A549 (cell line): ENCODE measurements around the gene BLACAT1. TPM values are rescaled to one million over a fixed set of nuclear protein-coding genes. Genes with fewer than 3 reads are reported as not detected.

Experiments
- ATAC-seq, 2 experiments: fragments of 200-7000 bp in 1 of 2; fragments of >200 bp in 1 of 2; cut with Nextera tagmentation in 1 of 2; cut with Tn5 transposase in 1 of 2; 3 replicates each; pipeline versions ENCODE4 v1.8.0 to v1.9.1; 2018 to 2020; ENCODE audit warnings: mild to moderate bottlenecking in 1 of 2, moderate library complexity in 1 of 2
- CTCF ChIA-PET: fragments of 300-600 bp; sonication (Branson Sonifier 250); formaldehyde crosslinking; extraction: SDS; loops from one replicate; lab custom pipeline; 2021; ENCODE audit warnings: antibody characterized with exemption, inconsistent platforms; lab: Yijun Ruan, JAX
- POLR2A ChIA-PET: fragments of 350-600 bp; formaldehyde crosslinking; extraction: SDS; loops from one replicate; lab custom pipeline; 2021; ENCODE audit warnings: antibody characterized with exemption, inconsistent platforms; lab: Yijun Ruan, JAX
- DNase-seq, 2 experiments: peaks; one replicate each; pipeline versions ENCODE4 v3.0.0 to v3.0.0-alpha.2; 2011 to 2016; ENCODE audit warnings: low read depth in 1 of 2, low spot score in 1 of 2
- FAIRE-seq: peaks from 2 replicates; lab custom pipeline; 2011; peaks lifted over from hg19 to GRCh38; lab: Jason Lieb, UNC
- H3K27ac ChIP-seq, 2 experiments: fragments of >200 bp; sonication (Bioruptor Twin); formaldehyde crosslinking; 3 replicates each; pipeline ENCODE4 v1.5.1; 2016 to 2017
- H3K4me1 ChIP-seq: fragments of >200 bp; sonication (Bioruptor Twin); formaldehyde crosslinking; 3 replicates; pipeline ENCODE4 v1.6.1; 2016
- H3K4me2 ChIP-seq: fragments of >200 bp; sonication (Bioruptor Twin); formaldehyde crosslinking; 3 replicates; pipeline ENCODE4 v1.6.1; 2016
- H3K4me3 ChIP-seq: fragments of >200 bp; sonication (Bioruptor Twin); formaldehyde crosslinking; 3 replicates; pipeline ENCODE4 v1.5.1; 2016
- H3K9me3 ChIP-seq: fragments of >200 bp; sonication (Bioruptor Twin); formaldehyde crosslinking; 3 replicates; pipeline ENCODE4 v1.6.1; 2016
- BCL3 ChIP-seq: fragments of >200 bp; sonication (Bioruptor Twin); formaldehyde crosslinking; IDR thresholded peaks from 3 replicates; pipeline ENCODE4 v1.6.1; 2016
- BHLHE40 ChIP-seq: IDR thresholded peaks from 2 replicates; pipeline ENCODE4 v1.6.1; 2012; ENCODE audit warnings: low read depth, low read length, inconsistent platforms
- CBX8 ChIP-seq: fragments of 200-600 bp; sonication (generic); IDR thresholded peaks from 2 replicates; pipeline ENCODE4 v1.6.1; 2016
- CHD2 ChIP-seq: fragments of 150-350 bp; IDR thresholded peaks from 2 replicates; pipeline ENCODE4 v1.6.1; 2014; ENCODE audit warnings: low read length; ENCODE audit not compliant: partially characterized antibody
- EHMT2 ChIP-seq: fragments of 200-600 bp; sonication (generic); IDR thresholded peaks from 2 replicates; pipeline ENCODE4 v1.6.1; 2016; ENCODE audit warnings: antibody characterized with exemption, low read depth, mild to moderate bottlenecking, moderate library complexity
- EP300 ChIP-seq, 2 experiments: fragments of >200 bp; sonication (Bioruptor Twin); formaldehyde crosslinking; IDR thresholded peaks; 2 replicates in 1 of 2; 3 replicates in 1 of 2; pipeline ENCODE4 v1.6.1; 2016 to 2017
- FOSL2 ChIP-seq, 2 experiments: fragments of 450-650 bp in 1 of 2; fragments of >200 bp in 1 of 2; sonication (Bioruptor Twin) in 1 of 2; formaldehyde crosslinking; IDR thresholded peaks; 2 replicates each; pipeline versions ENCODE4 v1.5.0 to v1.6.1; 2016 to 2020; ENCODE audit warnings: mild to moderate bottlenecking in 1 of 2, moderate library complexity in 1 of 2
- GATA3 ChIP-seq: IDR thresholded peaks from 2 replicates; pipeline ENCODE4 v1.6.1; 2012; ENCODE audit warnings: borderline replicate concordance
- HDAC2 ChIP-seq: fragments of 200-600 bp; sonication (generic); IDR thresholded peaks from 2 replicates; pipeline ENCODE4 v1.6.1; 2016
- HEYL ChIP-seq: fragments of 250-450 bp; sonication (Bioruptor Pico); IDR thresholded peaks from 2 replicates; pipeline ENCODE4 v1.8.0; 2021; ENCODE audit warnings: mild to moderate bottlenecking, moderate library complexity
- HOXB5 ChIP-seq: fragments of 250-450 bp; sonication (Bioruptor Pico); IDR thresholded peaks from 2 replicates; pipeline ENCODE4 v1.5.0; 2020; ENCODE audit warnings: mild to moderate bottlenecking, moderate library complexity
- JUNB ChIP-seq: fragments of >200 bp; sonication (Bioruptor Twin); formaldehyde crosslinking; IDR thresholded peaks from 2 replicates; pipeline ENCODE4 v1.6.1; 2016
- MYC ChIP-seq: IDR thresholded peaks from 2 replicates; pipeline ENCODE4 v1.6.1; 2012; ENCODE audit warnings: mild to moderate bottlenecking, inconsistent platforms, low read length, improper control_type of control experiment, borderline replicate concordance
- NR3C1 ChIP-seq: fragments of >200 bp; sonication (Bioruptor Twin); formaldehyde crosslinking; IDR thresholded peaks from 3 replicates; pipeline ENCODE4 v1.6.1; 2017
- PHF8 ChIP-seq: fragments of 200-600 bp; sonication (generic); IDR thresholded peaks from 2 replicates; pipeline ENCODE4 v1.6.1; 2016; ENCODE audit warnings: low read depth, mild to moderate bottlenecking, antibody characterized with exemption, moderate library complexity, borderline replicate concordance
- POLR2A ChIP-seq: IDR thresholded peaks from 2 replicates; pipeline ENCODE4 v1.6.1; 2012; ENCODE audit warnings: mild to moderate bottlenecking, low read length
- RCOR1 ChIP-seq: fragments of 150-350 bp; IDR thresholded peaks from 2 replicates; pipeline ENCODE4 v1.6.1; 2014; ENCODE audit warnings: antibody characterized with exemption, low read length, low read depth
- TFCP2L1 ChIP-seq: fragments of 250-450 bp; sonication (Bioruptor Pico); IDR thresholded peaks from 2 replicates; pipeline ENCODE4 v1.5.0; 2021; ENCODE audit warnings: mild to moderate bottlenecking
- ZC3H11A ChIP-seq: fragments of 450-650 bp; IDR thresholded peaks from 2 replicates; pipeline ENCODE4 v1.6.1; 2014; ENCODE audit warnings: antibody characterized with exemption, mild to moderate bottlenecking
- ZFP36 ChIP-seq: fragments of 450-650 bp; IDR thresholded peaks from 2 replicates; pipeline ENCODE4 v1.6.1; 2014; ENCODE audit warnings: borderline replicate concordance; ENCODE audit not compliant: partially characterized antibody
- ZNF302 ChIP-seq: fragments of 250-450 bp; sonication (Bioruptor Pico); IDR thresholded peaks from 2 replicates; pipeline ENCODE4 v1.9.0; 2021; ENCODE audit warnings: inconsistent platforms, mild to moderate bottlenecking, moderate library complexity
- ZSCAN20 ChIP-seq: fragments of 250-450 bp; sonication (Bioruptor Pico); IDR thresholded peaks from 2 replicates; pipeline ENCODE4 v1.8.0; 2022; ENCODE audit warnings: mild to moderate bottlenecking, moderate library complexity
- WGBS: methylation state at CpG from one replicate; pipeline ENCODE4 v1.1.6; 2017; ENCODE audit errors: missing lambda C conversion rate; 5-methylcytosine and 5-hydroxymethylcytosine counted together
- polyA plus RNA-seq, 4 experiments: library from polyadenylated mRNA; depleted of rRNA in 3 of 4; stranded (reverse); fragments of >200 nt; fragmentation: RNase III in 1 of 4; extraction: RNeasy Plus Mini Kit Qiagen cat#74134 plus additional on column Dnase treatment in 1 of 4; gene quantifications; 2 replicates in 3 of 4; 3 replicates in 1 of 4; pipeline ENCODE4 v1.2.3, GENCODE V29; 2011 to 2017
- TF ChIP-seq, protein P1 (sequence below): fragments of >200 bp; sonication (Bioruptor Twin); formaldehyde crosslinking; IDR thresholded peaks from 3 replicates; pipeline ENCODE4 v1.5.1; 2016

BLACAT1 gene
- polyA plus RNA-seq, 2 of the 4 experiments (the other 2 are of a cell fraction): 0.09 TPM; not detected in 1

DNA sequence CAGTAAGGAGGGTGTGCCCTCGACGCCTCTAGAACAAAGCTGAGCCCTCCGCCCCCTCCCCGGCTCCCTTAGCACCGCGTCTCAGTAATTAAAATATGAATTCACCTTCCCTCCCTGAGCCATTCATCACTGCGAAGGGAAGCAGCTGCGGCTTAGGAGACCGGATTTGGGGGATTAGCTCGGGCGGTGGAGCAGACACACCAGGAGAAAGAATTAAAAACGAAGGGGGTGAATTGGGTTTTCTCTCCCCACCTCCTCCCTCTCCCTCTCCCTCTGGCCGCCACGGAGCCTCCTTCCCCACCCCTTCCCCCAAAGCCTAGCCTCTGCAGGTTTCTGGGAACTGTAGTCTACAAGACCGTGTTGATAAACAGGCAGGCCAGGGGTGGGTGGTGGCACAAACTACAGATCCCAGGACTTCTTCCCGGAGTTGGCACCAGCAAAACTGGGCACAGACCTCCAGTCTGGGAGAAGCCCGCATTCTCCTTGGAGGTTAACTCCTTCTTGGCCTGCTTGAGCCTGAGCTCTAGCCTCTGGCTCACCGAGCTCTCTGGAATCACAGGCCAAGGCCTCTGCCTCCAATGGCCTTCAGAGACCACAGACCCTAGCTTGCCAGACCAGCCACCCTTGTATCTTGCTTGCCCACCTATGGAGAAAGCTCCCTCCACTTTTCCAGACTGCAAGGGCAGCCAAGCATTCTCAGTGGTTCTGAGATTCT is 10.8 kb downstream of the BLACAT1 start:
- no peaks in the 10 kb centered on the region for H3K9me3 ChIP-seq
- ChIA-PET POLR2A (no interaction called here), CTCF (interaction anchor here (0.9 to 11.2 kb wide), 7 partner anchors 12 to 172 kb away, joined by 3 to 93 read pairs (median 4); no protein-coding TSS in a partner anchor)
- H3K4me3 ChIP-seq: no peak overlapping the region
- H3K4me2 ChIP-seq: no peak overlapping the region
- ATAC-seq (no peak), FAIRE-seq (no peak)
- 66% methylated on average over 17 of the region's 18 CpGs for WGBS
- TF ChIP-seq, protein P1, sequence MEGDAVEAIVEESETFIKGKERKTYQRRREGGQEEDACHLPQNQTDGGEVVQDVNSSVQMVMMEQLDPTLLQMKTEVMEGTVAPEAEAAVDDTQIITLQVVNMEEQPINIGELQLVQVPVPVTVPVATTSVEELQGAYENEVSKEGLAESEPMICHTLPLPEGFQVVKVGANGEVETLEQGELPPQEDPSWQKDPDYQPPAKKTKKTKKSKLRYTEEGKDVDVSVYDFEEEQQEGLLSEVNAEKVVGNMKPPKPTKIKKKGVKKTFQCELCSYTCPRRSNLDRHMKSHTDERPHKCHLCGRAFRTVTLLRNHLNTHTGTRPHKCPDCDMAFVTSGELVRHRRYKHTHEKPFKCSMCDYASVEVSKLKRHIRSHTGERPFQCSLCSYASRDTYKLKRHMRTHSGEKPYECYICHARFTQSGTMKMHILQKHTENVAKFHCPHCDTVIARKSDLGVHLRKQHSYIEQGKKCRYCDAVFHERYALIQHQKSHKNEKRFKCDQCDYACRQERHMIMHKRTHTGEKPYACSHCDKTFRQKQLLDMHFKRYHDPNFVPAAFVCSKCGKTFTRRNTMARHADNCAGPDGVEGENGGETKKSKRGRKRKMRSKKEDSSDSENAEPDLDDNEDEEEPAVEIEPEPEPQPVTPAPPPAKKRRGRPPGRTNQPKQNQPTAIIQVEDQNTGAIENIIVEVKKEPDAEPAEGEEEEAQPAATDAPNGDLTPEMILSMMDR: no peak
- no peak for TF ChIP-seq ZSCAN20 (CRISPR knock-in tag)
- no peak for TF ChIP-seq TFCP2L1
- no peak for TF ChIP-seq CBX8
- no peak for TF ChIP-seq ZNF302
- no peak for TF ChIP-seq BCL3
- no peak for TF ChIP-seq HDAC2
- TF ChIP-seq EP300 (IDR thresholded peaks at IDR 0.05): no peak
- TF ChIP-seq, all 56 proteins: peak for 0
- DNase-seq: no peak
- no peak overlapping the region for H3K27ac ChIP-seq
- H3K4me1 ChIP-seq: peaks cover 23% of the 10 kb centered on the region

DNA sequence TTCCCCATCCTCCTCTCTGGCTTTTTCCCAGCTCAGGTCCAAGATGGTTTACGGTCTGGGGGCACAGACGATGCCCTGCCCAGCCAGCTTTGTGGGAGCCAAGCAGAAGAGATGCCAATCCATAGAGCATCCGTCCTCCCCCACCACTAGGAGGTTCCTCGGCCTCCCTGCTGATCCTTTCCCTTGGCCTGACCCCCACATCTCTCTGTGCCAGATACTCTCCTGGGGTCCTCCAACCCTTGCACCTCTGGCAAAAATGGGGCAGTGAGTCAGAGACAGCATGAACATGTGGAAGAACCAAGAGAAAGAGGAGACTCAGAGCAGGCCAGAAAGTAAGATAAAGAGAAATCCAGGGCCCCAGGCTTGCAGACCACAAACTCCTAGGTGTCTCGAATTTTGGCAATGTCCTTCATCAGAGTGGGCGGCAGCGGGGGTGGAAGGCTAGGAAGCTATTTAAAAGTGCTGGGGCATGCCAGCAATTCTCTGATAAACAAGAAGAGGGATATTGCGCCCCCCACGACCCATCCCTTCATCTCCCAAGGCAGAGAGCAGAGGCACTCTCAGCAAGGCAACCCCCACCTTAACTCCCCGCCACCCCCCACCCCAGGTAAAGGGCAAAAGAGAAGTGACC is 11.4 kb downstream of the BLACAT1 start:
- TF ChIP-seq PHF8: no peak
- TF ChIP-seq CHD2: no peak
- no peak for TF ChIP-seq FOSL2 (IDR thresholded peaks at IDR 0.05)
- no peak for TF ChIP-seq FOSL2 (CRISPR knock-in tag; IDR thresholded peaks at IDR 0.05)
- no peak for TF ChIP-seq EP300 (IDR thresholded peaks at IDR 0.05)
- no peak for TF ChIP-seq EHMT2
- no peak for TF ChIP-seq HEYL
- no peak for TF ChIP-seq NR3C1
- no peak for TF ChIP-seq POLR2A
- no peak for TF ChIP-seq ZFP36
- no peak for TF ChIP-seq ZC3H11A
- no peak for TF ChIP-seq ZNF302
- no peak for TF ChIP-seq CBX8
- TF ChIP-seq, protein P1: no peak
- no peak for TF ChIP-seq GATA3
- no peak for TF ChIP-seq RCOR1
- TF ChIP-seq BHLHE40: no peak
- TF ChIP-seq HOXB5 (CRISPR knock-in tag): no peak
- TF ChIP-seq MYC: no peak
- TF ChIP-seq JUNB: no peak
- Histone ChIP-seq H3K27ac (no peak overlapping the region), H3K4me1 (peaks cover 16% of the 10 kb centered on the region), H3K4me3 (no peak overlapping the region), H3K9me3 (no peaks in the 10 kb centered on the region), H3K4me2 (no peak overlapping the region)
- DNase-seq (no peak), FAIRE-seq (no peak), ATAC-seq (no peak)
- CTCF ChIA-PET: interaction anchor here (0.5 to 11.2 kb wide), 11 partner anchors 11 to 100 kb away, joined by 3 to 93 read pairs (median 3); partner anchors contain the start of gene LEMD1
- POLR2A ChIA-PET: no interaction called here
- 58% methylated on average over 10 of the region's 10 CpGs for WGBS
